WTC11 (cell line): ENCODE measurements around the gene AQP1. TPM values are rescaled to one million over a fixed set of nuclear protein-coding genes. Genes with fewer than 3 reads are reported as not detected.

ENCODE experiments used
- ATAC-seq: fragments of 200-7000 bp; cut with Tn5 transposase; 2 replicates; pipeline ENCODE4 v1.10.0; 2021; ENCODE audit warnings: mild to moderate bottlenecking, moderate library complexity
- CTCF ChIA-PET: fragments of 300-600 bp; sonication (Branson Sonifier 250); formaldehyde crosslinking; loops from one replicate; lab custom pipeline; 2021; ENCODE audit warnings: antibody characterized with exemption; lab: Charles Lee
- POLR2A ChIA-PET: fragments of 350-600 bp; sonication (Branson Sonifier 250); formaldehyde crosslinking; loops from one replicate; lab custom pipeline; 2021; ENCODE audit warnings: antibody characterized with exemption; lab: Charles Lee
- DNase-seq: peaks from one replicate; pipeline ENCODE4 v3.0.0; 2021; ENCODE audit warnings: low spot score
- H3K27ac Mint-ChIP-seq: 2 replicates; pipeline ENCODE4 v1.8.0; 2021; ENCODE audit warnings: mixed read lengths
- H3K27me3 Mint-ChIP-seq: 2 replicates; pipeline ENCODE4 v1.8.0; 2021; ENCODE audit warnings: low read depth, mild to moderate bottlenecking, moderate library complexity, mixed read lengths
- H3K36me3 Mint-ChIP-seq: 2 replicates; pipeline ENCODE4 v1.8.0; 2021; ENCODE audit warnings: mixed read lengths
- H3K4me1 Mint-ChIP-seq: 2 replicates; pipeline ENCODE4 v1.8.0; 2022; ENCODE audit warnings: mixed read lengths
- H3K4me3 Mint-ChIP-seq: 2 replicates; pipeline ENCODE4 v1.8.0; 2021; ENCODE audit warnings: mild to moderate bottlenecking, moderate library complexity, mixed read lengths
- H3K9me3 Mint-ChIP-seq: 2 replicates; pipeline ENCODE4 v1.8.0; 2021; ENCODE audit warnings: mixed read lengths
- CREB1 ChIP-seq: sonication (generic); formaldehyde crosslinking; IDR thresholded peaks from 2 replicates; pipeline ENCODE4 v1.8.0; 2023; ENCODE audit warnings: mild to moderate bottlenecking, missing genetic modification reagents
- FOXP4 ChIP-seq: sonication (generic); formaldehyde crosslinking; IDR thresholded peaks from 2 replicates; pipeline ENCODE4 v1.8.0; 2022; ENCODE audit warnings: mild to moderate bottlenecking, missing genetic modification reagents
- JUN ChIP-seq: sonication (generic); formaldehyde crosslinking; IDR thresholded peaks from 2 replicates; pipeline ENCODE4 v1.8.0; 2023; ENCODE audit warnings: mild to moderate bottlenecking, missing genetic modification reagents
- MXD4 ChIP-seq: fragments of 250-450 bp; sonication (Bioruptor Pico); IDR thresholded peaks from 2 replicates; pipeline ENCODE4 v1.8.0; 2021; ENCODE audit warnings: mild to moderate bottlenecking, moderate library complexity, borderline replicate concordance
- NFATC4 ChIP-seq: fragments of 250-450 bp; sonication (Bioruptor Pico); IDR thresholded peaks from 2 replicates; pipeline ENCODE4 v1.9.0; 2021; ENCODE audit warnings: mild to moderate bottlenecking
- NFE2L1 ChIP-seq: sonication (generic); formaldehyde crosslinking; IDR thresholded peaks from 2 replicates; pipeline ENCODE4 v1.8.1; 2023; ENCODE audit warnings: missing genetic modification reagents
- NR1H2 ChIP-seq: sonication (generic); formaldehyde crosslinking; IDR thresholded peaks from 2 replicates; pipeline ENCODE4 v1.9.0; 2021; ENCODE audit warnings: mild to moderate bottlenecking, moderate library complexity, missing genetic modification reagents
- PRRX2 ChIP-seq: fragments of 250-450 bp; sonication (Bioruptor Pico); IDR thresholded peaks from 2 replicates; pipeline ENCODE4 v1.8.0; 2021; ENCODE audit warnings: mild to moderate bottlenecking
- RORB ChIP-seq: fragments of 250-450 bp; sonication (Bioruptor Pico); IDR thresholded peaks from 2 replicates; pipeline ENCODE4 v1.9.0; 2021; ENCODE audit warnings: mild to moderate bottlenecking
- TCF7 ChIP-seq: sonication (generic); formaldehyde crosslinking; IDR thresholded peaks from 2 replicates; pipeline ENCODE4 v1.8.0; 2022; ENCODE audit warnings: mild to moderate bottlenecking, low read depth, missing genetic modification reagents, moderate library complexity
- TP53 ChIP-seq: sonication (generic); formaldehyde crosslinking; IDR thresholded peaks from 2 replicates; pipeline ENCODE4 v1.8.1; 2023; ENCODE audit warnings: mild to moderate bottlenecking, missing genetic modification reagents
- ZNF232 ChIP-seq: sonication (generic); formaldehyde crosslinking; IDR thresholded peaks from 2 replicates; pipeline ENCODE4 v1.8.0; 2022; ENCODE audit warnings: mild to moderate bottlenecking, missing genetic modification reagents
- ZNF281 ChIP-seq: sonication (generic); formaldehyde crosslinking; IDR thresholded peaks from 2 replicates; pipeline ENCODE4 v1.8.0; 2023; ENCODE audit warnings: mild to moderate bottlenecking, missing genetic modification reagents
- ZNF423 ChIP-seq: fragments of 250-450 bp; sonication (Bioruptor Pico); IDR thresholded peaks from 2 replicates; pipeline ENCODE4 v2.1.2; 2022; ENCODE audit warnings: mild to moderate bottlenecking, moderate library complexity
- total RNA-seq: library from RNA; stranded (reverse); gene quantifications from 3 replicates; pipeline ENCODE4 v1.2.3, GENCODE V29; 2021
- TF ChIP-seq, protein P1 (sequence below): sonication (generic); formaldehyde crosslinking; IDR thresholded peaks from 2 replicates; pipeline ENCODE4 v1.8.1; 2022; ENCODE audit warnings: low read depth, missing genetic modification reagents, borderline replicate concordance
- TF ChIP-seq, protein P2 (sequence below): sonication (generic); formaldehyde crosslinking; conservative IDR thresholded peaks from 2 replicates; pipeline ENCODE4 v1.8.1; 2022; ENCODE audit warnings: mild to moderate bottlenecking, missing genetic modification reagents
- TF ChIP-seq, protein P3 (sequence below): sonication (generic); formaldehyde crosslinking; IDR thresholded peaks from 2 replicates; pipeline ENCODE4 v1.8.1; 2022; ENCODE audit warnings: low read depth, mild to moderate bottlenecking, moderate library complexity, missing genetic modification reagents, borderline replicate concordance
- TF ChIP-seq, protein P4 (sequence below): sonication (generic); formaldehyde crosslinking; IDR thresholded peaks from 2 replicates; pipeline ENCODE4 v1.8.0; 2022; ENCODE audit warnings: mild to moderate bottlenecking, missing genetic modification reagents

The AQP1 gene
- total RNA-seq, 1 experiment from 2014 or later: 0.81 TPM

GRCh38 chr7:30917216-30917893 lies 5.7 kb downstream of the AQP1 start (continued):
- TF ChIP-seq, protein P1, sequence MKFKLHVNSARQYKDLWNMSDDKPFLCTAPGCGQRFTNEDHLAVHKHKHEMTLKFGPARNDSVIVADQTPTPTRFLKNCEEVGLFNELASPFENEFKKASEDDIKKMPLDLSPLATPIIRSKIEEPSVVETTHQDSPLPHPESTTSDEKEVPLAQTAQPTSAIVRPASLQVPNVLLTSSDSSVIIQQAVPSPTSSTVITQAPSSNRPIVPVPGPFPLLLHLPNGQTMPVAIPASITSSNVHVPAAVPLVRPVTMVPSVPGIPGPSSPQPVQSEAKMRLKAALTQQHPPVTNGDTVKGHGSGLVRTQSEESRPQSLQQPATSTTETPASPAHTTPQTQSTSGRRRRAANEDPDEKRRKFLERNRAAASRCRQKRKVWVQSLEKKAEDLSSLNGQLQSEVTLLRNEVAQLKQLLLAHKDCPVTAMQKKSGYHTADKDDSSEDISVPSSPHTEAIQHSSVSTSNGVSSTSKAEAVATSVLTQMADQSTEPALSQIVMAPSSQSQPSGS (CRISPR knock-in tag): no peak
- TF ChIP-seq JUN (CRISPR knock-in tag) (no peak), FOXP4 (CRISPR knock-in tag) (no peak), MXD4 (no peak)

- H3K4me1 Mint-ChIP-seq: peaks cover 10% of the 10 kb centered on the region
- no peak; the same call in 1 of the 2 replicates for ATAC-seq
- CTCF ChIA-PET: interaction anchor here (2.2 to 2.6 kb wide), 2 partner anchors 11 to 20 kb away, joined by 9 to 23 read pairs; no protein-coding TSS in a partner anchor
Measured at GRCh38 chr7:30918676-30919075, 7.0 kb downstream of the AQP1 start.

More at GRCh38 chr7:30918676-30919075, 7.0 kb downstream of the AQP1 start:
- Mint-ChIP-seq H3K9me3 (no peaks in the 10 kb centered on the region), H3K27me3 (no peaks in the 10 kb centered on the region), H3K27ac (no peak overlapping the region), H3K36me3 (no peaks in the 10 kb centered on the region), H3K4me3 (no peak overlapping the region)
- TF ChIP-seq NFE2L1 (CRISPR knock-in tag) (no peak), NR1H2 (CRISPR knock-in tag) (no peak), TP53 (no peak), PRRX2 (no peak), ZNF423 (CRISPR knock-in tag) (no peak), ZNF281 (CRISPR knock-in tag) (no peak), RORB (no peak), TCF7 (CRISPR knock-in tag) (no peak), ZNF232 (no peak), CREB1 (CRISPR knock-in tag) (no peak), NFATC4 (CRISPR knock-in tag) (no peak)
- TF ChIP-seq, protein P2, sequence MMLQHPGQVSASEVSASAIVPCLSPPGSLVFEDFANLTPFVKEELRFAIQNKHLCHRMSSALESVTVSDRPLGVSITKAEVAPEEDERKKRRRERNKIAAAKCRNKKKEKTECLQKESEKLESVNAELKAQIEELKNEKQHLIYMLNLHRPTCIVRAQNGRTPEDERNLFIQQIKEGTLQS (CRISPR knock-in tag): no peak
- TF ChIP-seq, protein P3, sequence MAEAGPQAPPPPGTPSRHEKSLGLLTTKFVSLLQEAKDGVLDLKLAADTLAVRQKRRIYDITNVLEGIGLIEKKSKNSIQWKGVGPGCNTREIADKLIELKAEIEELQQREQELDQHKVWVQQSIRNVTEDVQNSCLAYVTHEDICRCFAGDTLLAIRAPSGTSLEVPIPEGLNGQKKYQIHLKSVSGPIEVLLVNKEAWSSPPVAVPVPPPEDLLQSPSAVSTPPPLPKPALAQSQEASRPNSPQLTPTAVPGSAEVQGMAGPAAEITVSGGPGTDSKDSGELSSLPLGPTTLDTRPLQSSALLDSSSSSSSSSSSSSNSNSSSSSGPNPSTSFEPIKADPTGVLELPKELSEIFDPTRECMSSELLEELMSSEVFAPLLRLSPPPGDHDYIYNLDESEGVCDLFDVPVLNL: no peak
- TF ChIP-seq, protein P4, sequence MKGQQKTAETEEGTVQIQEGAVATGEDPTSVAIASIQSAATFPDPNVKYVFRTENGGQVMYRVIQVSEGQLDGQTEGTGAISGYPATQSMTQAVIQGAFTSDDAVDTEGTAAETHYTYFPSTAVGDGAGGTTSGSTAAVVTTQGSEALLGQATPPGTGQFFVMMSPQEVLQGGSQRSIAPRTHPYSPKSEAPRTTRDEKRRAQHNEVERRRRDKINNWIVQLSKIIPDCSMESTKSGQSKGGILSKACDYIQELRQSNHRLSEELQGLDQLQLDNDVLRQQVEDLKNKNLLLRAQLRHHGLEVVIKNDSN (CRISPR knock-in tag): no peak
- TF ChIP-seq, protein P1 (CRISPR knock-in tag): no peak
- POLR2A ChIA-PET: no interaction called here
- no peak for DNase-seq
